Right renal pelvis (tissue), 4 donors: ENCODE measurements around the gene PIK3AP1. TPM values are rescaled to one million over a fixed set of nuclear protein-coding genes. Genes with fewer than 3 reads are reported as not detected.
A peak's percentile ranks its signal among the peaks of the same experiment; 100 is the strongest.

Experiments
- DNase-seq, 4 donors: peaks; one replicate each; pipeline ENCODE4 v3.0.0-alpha.2; 2013; ENCODE audit warnings: low read depth in 4 of 4, low spot score in 3 of 4, missing footprints in 1 of 4
- polyA plus RNA-seq, 4 donors: library from polyadenylated mRNA; unstranded; fragments of 120-200 nt; gene quantifications; one replicate each; pipeline ENCODE4 v1.2.1, GENCODE V29; 2013; ENCODE audit not compliant: insufficient read length in 4 of 4

Gene PIK3AP1
- polyA plus RNA-seq, 4 donors: 4.3 to 5.5 (median 5.3) TPM

- DNase-seq: no peak
Measured at GRCh38 chr10:96675846-96676245, 44.5 kb downstream of the PIK3AP1 start.

GRCh38 chr10:96673318-96674099 lies 46.8 kb downstream of the PIK3AP1 start:
- peak; percentile 35 to 51 (median 48) for DNase-seq

GRCh38 chr10:96672481-96673175 lies 47.7 kb downstream of the PIK3AP1 start:
- no peak for DNase-seq

GRCh38 chr10:96671211-96671890 lies 49.0 kb downstream of the PIK3AP1 start:
- DNase-seq: no peak

- no peak for DNase-seq
Measured at GRCh38 chr10:96670786-96671185, 49.5 kb downstream of the PIK3AP1 start.

GRCh38 chr10:96667401-96667800 lies 52.9 kb downstream of the PIK3AP1 start:
- DNase-seq: no peak

GRCh38 chr10:96666741-96667140 lies 53.6 kb downstream of the PIK3AP1 start:
- no peak for DNase-seq

GRCh38 chr10:96665306-96665705 lies 55.0 kb downstream of the PIK3AP1 start:
- DNase-seq: no peak

- DNase-seq: no peak
Measured at GRCh38 chr10:96664563-96664962, 55.8 kb downstream of the PIK3AP1 start.

GRCh38 chr10:96663797-96664196 lies 56.5 kb downstream of the PIK3AP1 start:
- no peak for DNase-seq

- no peak for DNase-seq
Measured at GRCh38 chr10:96661632-96662031, 58.7 kb downstream of the PIK3AP1 start.

GRCh38 chr10:96660297-96660696 lies 60.0 kb downstream of the PIK3AP1 start:
- DNase-seq: no peak

GRCh38 chr10:96658844-96659243 lies 61.5 kb downstream of the PIK3AP1 start:
- DNase-seq: no peak

- no peak for DNase-seq
Measured at GRCh38 chr10:96657385-96657784, 62.9 kb downstream of the PIK3AP1 start.

- no peak for DNase-seq
Measured at GRCh38 chr10:96656839-96657238, 63.5 kb downstream of the PIK3AP1 start.

- DNase-seq: no peak
Measured at GRCh38 chr10:96656198-96656577, 64.1 kb downstream of the PIK3AP1 start.

GRCh38 chr10:96655461-96656197 lies 64.7 kb downstream of the PIK3AP1 start:
- DNase-seq: no peak

GRCh38 chr10:96651998-96652431 lies 68.3 kb downstream of the PIK3AP1 start:
- DNase-seq: no peak

- no peak for DNase-seq
Measured at GRCh38 chr10:96650958-96651357, 69.4 kb downstream of the PIK3AP1 start.

- no peak for DNase-seq
Measured at GRCh38 chr10:96648297-96648696, 72.0 kb downstream of the PIK3AP1 start.

- DNase-seq: no peak
Measured at GRCh38 chr10:96647466-96647865, 72.8 kb downstream of the PIK3AP1 start.
